Medulla oblongata (tissue), 1 donor: ENCODE measurements around the gene TRPM8.

Experiments
- DNase-seq: peaks from one replicate; pipeline ENCODE4 v3.0.0-alpha.2; 2015; ENCODE audit errors: extremely low spot score

The TRPM8 gene

GRCh38 chr2:233976087-233976486 lies 58.9 kb downstream of the TRPM8 start:
- no peak for DNase-seq

- peak; percentile 69 for DNase-seq
These were observed 59.6 kb downstream of the TRPM8 start for GRCh38 chr2:233976690-233977294.

GRCh38 chr2:233977296-233977837 lies 60.2 kb downstream of the TRPM8 start:
- no peak for DNase-seq

- DNase-seq: no peak
These were observed 62.6 kb downstream of the TRPM8 start for GRCh38 chr2:233979748-233980147.

- DNase-seq: no peak
These were observed 63.9 kb downstream of the TRPM8 start for GRCh38 chr2:233980955-233981561.

GRCh38 chr2:233981574-233982420 lies 64.6 kb downstream of the TRPM8 start:
- no peak for DNase-seq

- no peak for DNase-seq
These were observed 65.4 kb downstream of the TRPM8 start for GRCh38 chr2:233982421-233983121.

GRCh38 chr2:233983445-233983844 lies 66.3 kb downstream of the TRPM8 start:
- DNase-seq: no peak

- DNase-seq: no peak
These were observed 71.4 kb downstream of the TRPM8 start for GRCh38 chr2:233988581-233988980.

GRCh38 chr2:233989221-233989858 lies 72.2 kb downstream of the TRPM8 start:
- no peak for DNase-seq

- no peak for DNase-seq
These were observed 73.2 kb downstream of the TRPM8 start for GRCh38 chr2:233990261-233990798.

GRCh38 chr2:233991196-233991595 lies 74.0 kb downstream of the TRPM8 start:
- no peak for DNase-seq

- no peak for DNase-seq
These were observed 75.5 kb downstream of the TRPM8 start for GRCh38 chr2:233992513-233993217.

GRCh38 chr2:233993461-233993860 lies 76.3 kb downstream of the TRPM8 start:
- DNase-seq: no peak

- DNase-seq: no peak
These were observed 77.0 kb downstream of the TRPM8 start for GRCh38 chr2:233994151-233994550.

GRCh38 chr2:233996000-233996399 lies 78.8 kb downstream of the TRPM8 start:
- DNase-seq: no peak

- DNase-seq: no peak
These were observed 79.3 kb downstream of the TRPM8 start for GRCh38 chr2:233996461-233996860.

GRCh38 chr2:233997707-233998106 lies 80.5 kb downstream of the TRPM8 start:
- no peak for DNase-seq

GRCh38 chr2:233999182-233999581 lies 82.0 kb downstream of the TRPM8 start:
- DNase-seq: no peak

- DNase-seq: no peak
These were observed 84.4 kb downstream of the TRPM8 start for GRCh38 chr2:234001380-234002160.
